GM12878 (cell line): Measurements from ENCODE around the gene MYO15A. TPM values are rescaled to one million over a fixed set of nuclear protein-coding genes. Genes with fewer than 3 reads are reported as not detected.

Experiments used
- ATAC-seq: fragments of 200-7000 bp; cut with Tn5 transposase; 3 replicates; pipeline ENCODE4 v1.9.1; 2020; ENCODE audit warnings: mild to moderate bottlenecking, moderate library complexity
- BruUV-seq: library from RNA; stranded (reverse); fragments of 400-500 nt; replicated peaks from 2 replicates; lab custom pipeline; 2021; lab: Mats Ljungman, UMichigan
- CTCF ChIA-PET: fragments of 300-600 bp; sonication (Branson Sonifier 250); formaldehyde crosslinking; extraction: SDS; loops from one replicate; lab custom pipeline; 2021; ENCODE audit warnings: inconsistent platforms; lab: Yijun Ruan, JAX
- POLR2A ChIA-PET: fragments of 350-600 bp; formaldehyde crosslinking; extraction: SDS; loops from one replicate; lab custom pipeline; 2021; ENCODE audit warnings: inconsistent platforms; lab: Charles Lee
- RAD21 ChIA-PET: fragments of 300-600 bp; sonication (Branson Sonifier 250); formaldehyde crosslinking; loops from one replicate; lab custom pipeline; 2023; ENCODE audit warnings: antibody characterized with exemption; ENCODE audit not compliant: unreplicated experiment; lab: Charles Lee
- SMC1A ChIA-PET: fragments of 300-600 bp; sonication (Branson Sonifier 250); formaldehyde crosslinking; loops from one replicate; lab custom pipeline; 2023; ENCODE audit not compliant: unreplicated experiment, uncharacterized antibody; lab: Charles Lee
- DNase-seq: peaks from one replicate; pipeline ENCODE4 v3.0.0-alpha.2; 2011; ENCODE audit warnings: low read depth, low spot score
- FAIRE-seq: peaks from 3 replicates; lab custom pipeline; 2011; peaks lifted over from hg19 to GRCh38; lab: Jason Lieb, UNC
- H2AFZ ChIP-seq: 2 replicates; pipeline ENCODE4 v1.6.0; 2011; ENCODE audit warnings: low read depth, low read length, control low read depth; ENCODE audit not compliant: control insufficient read depth
- H3K27ac ChIP-seq: 2 replicates; pipeline ENCODE4 v1.5.1; 2011; ENCODE audit warnings: control low read depth; ENCODE audit not compliant: control insufficient read depth, insufficient read depth
- H3K27me3 ChIP-seq, 2 experiments: replicated peaks in 1 of 2; 2 replicates each; pipeline versions ENCODE4 v1.6.0 to v1.6.1; 2011; ENCODE audit warnings: low read length in 1 of 2; ENCODE audit not compliant: control insufficient read depth in 2 of 2, insufficient read depth in 2 of 2
- H3K36me3 ChIP-seq, 2 experiments: 2 replicates each; pipeline ENCODE4 v1.5.1; 2011; ENCODE audit warnings: low read length in 1 of 2; ENCODE audit not compliant: control insufficient read depth in 2 of 2, insufficient read depth in 2 of 2
- H3K4me1 ChIP-seq: 2 replicates; pipeline ENCODE4 v1.6.1; 2011; ENCODE audit warnings: mild to moderate bottlenecking, low read length, moderate library complexity, mixed read lengths; ENCODE audit not compliant: control insufficient read depth, insufficient read depth
- H3K4me2 ChIP-seq: 2 replicates; pipeline ENCODE4 v1.6.0; 2011; ENCODE audit warnings: control low read depth; ENCODE audit not compliant: control insufficient read depth, insufficient read depth
- H3K4me3 ChIP-seq: fragments of 200-600 bp; sonication (generic); 2 replicates; pipeline ENCODE4 v1.5.1; 2016
- H3K79me2 ChIP-seq: 2 replicates; pipeline ENCODE4 v1.6.0; 2011; ENCODE audit warnings: low read length; ENCODE audit not compliant: control insufficient read depth, insufficient read depth
- H3K9ac ChIP-seq: 2 replicates; pipeline ENCODE4 v1.8.0; 2011; ENCODE audit warnings: low read length, control low read depth, mixed read lengths; ENCODE audit not compliant: control insufficient read depth, insufficient read depth
- H3K9me3 ChIP-seq: replicated peaks from 3 replicates; pipeline ENCODE4 v1.5.1; 2011; ENCODE audit warnings: mild to moderate bottlenecking, low read length; ENCODE audit not compliant: control insufficient read depth, insufficient read depth
- H4K20me1 ChIP-seq: 2 replicates; pipeline ENCODE4 v1.6.0; 2011; ENCODE audit not compliant: control insufficient read depth, insufficient read depth
- CBX5 ChIP-seq: sonication (generic); IDR thresholded peaks from 2 replicates; pipeline ENCODE4 v1.6.1; 2016; ENCODE audit warnings: low read depth, moderate library complexity, mild to moderate bottlenecking, inconsistent platforms
- NBN ChIP-seq: fragments of 450-650 bp; IDR thresholded peaks from 2 replicates; pipeline ENCODE4 v1.6.1; 2016
- NFIC ChIP-seq: IDR thresholded peaks from 2 replicates; pipeline ENCODE4 v1.6.1; 2012; ENCODE audit warnings: low read depth, mild to moderate bottlenecking, inconsistent platforms, low read length, moderate library complexity
- NFYA ChIP-seq: IDR thresholded peaks from 2 replicates; pipeline ENCODE4 v1.6.1; 2011; ENCODE audit warnings: low read depth, mild to moderate bottlenecking, low read length, improper control_type of control experiment, borderline replicate concordance
- RAD21 ChIP-seq: IDR thresholded peaks from 2 replicates; pipeline ENCODE4 v1.6.1; 2011; ENCODE audit warnings: mild to moderate bottlenecking, low read depth, low read length, moderate library complexity; ENCODE audit not compliant: insufficient read depth
- WRNIP1 ChIP-seq: IDR thresholded peaks from 2 replicates; pipeline ENCODE4 v1.6.1; 2011; ENCODE audit warnings: low read depth, low read length, improper control_type of control experiment, borderline replicate concordance
- WGBS: methylation state at CpG from one replicate; pipeline ENCODE4 v1.1.6; 2016; ENCODE audit warnings: low lambda C conversion rate; ENCODE audit not compliant: insufficient replicate concordance, insufficient coverage; ENCODE audit errors: missing lambda C conversion rate; 5-methylcytosine and 5-hydroxymethylcytosine counted together
- in situ Hi-C: fragments of 300-500 bp; cut with MboI; formaldehyde crosslinking; loops from 9 replicates; pipeline ENCODE4 v1.14.3; 2018; ENCODE audit warnings: mixed read lengths
- intact Hi-C: fragments of 100-400 bp; cut with micrococcal nuclease; formaldehyde crosslinking; loops from one replicate; pipeline ENCODE4 v1.14.2; 2022; ENCODE audit not compliant: unreplicated experiment
- polyA plus RNA-seq, 11 experiments: library from polyadenylated mRNA; depleted of rRNA in 4 of 11; unstranded in 6 of 11; stranded (reverse) in 5 of 11; fragments of >200 nt; fragmentation: Nextera tagmentation in 4 of 11; fragmentation: Illumina TruSeq in 1 of 11; extraction: Ambion mirVana in 4 of 11; extraction: Trizol in 1 of 11; gene quantifications; 1 replicate in 1 of 11; 2 replicates in 10 of 11; pipeline versions ENCODE4 v1.2.1 to v1.2.3, GENCODE V29; 2011 to 2016; ENCODE audit warnings: inconsistent platforms in 2 of 11, missing spikeins in 2 of 11, low read depth in 1 of 11
- total RNA-seq, 4 experiments: library from RNA; depleted of rRNA in 3 of 4; stranded (reverse); fragments of >200 nt in 3 of 4; fragmentation: Illumina TruSeq in 1 of 4; extraction: Trizol in 1 of 4; gene quantifications; 2 replicates each; pipeline versions ENCODE4 v1.2.1 to v1.2.3, GENCODE V29; 2013 to 2021
- TF ChIP-seq, protein P1 (sequence below): IDR thresholded peaks from 2 replicates; pipeline ENCODE4 v1.6.1; 2011; ENCODE audit warnings: low read depth, mild to moderate bottlenecking, low read length, moderate library complexity, borderline replicate concordance; ENCODE audit errors: extremely low read depth
- TF ChIP-seq, protein P2 (sequence below): fragments of 150-350 bp; IDR thresholded peaks from 2 replicates; pipeline ENCODE4 v1.6.1; 2016; ENCODE audit warnings: low read depth, low read length

The MYO15A gene
- total and polyA plus RNA-seq, 10 of the 15 experiments (the other 5 are each of a cell fraction or from before 2014, with no cell fraction given): 0.03 to 0.77 (median 0.21) TPM; not detected in 4

DNA sequence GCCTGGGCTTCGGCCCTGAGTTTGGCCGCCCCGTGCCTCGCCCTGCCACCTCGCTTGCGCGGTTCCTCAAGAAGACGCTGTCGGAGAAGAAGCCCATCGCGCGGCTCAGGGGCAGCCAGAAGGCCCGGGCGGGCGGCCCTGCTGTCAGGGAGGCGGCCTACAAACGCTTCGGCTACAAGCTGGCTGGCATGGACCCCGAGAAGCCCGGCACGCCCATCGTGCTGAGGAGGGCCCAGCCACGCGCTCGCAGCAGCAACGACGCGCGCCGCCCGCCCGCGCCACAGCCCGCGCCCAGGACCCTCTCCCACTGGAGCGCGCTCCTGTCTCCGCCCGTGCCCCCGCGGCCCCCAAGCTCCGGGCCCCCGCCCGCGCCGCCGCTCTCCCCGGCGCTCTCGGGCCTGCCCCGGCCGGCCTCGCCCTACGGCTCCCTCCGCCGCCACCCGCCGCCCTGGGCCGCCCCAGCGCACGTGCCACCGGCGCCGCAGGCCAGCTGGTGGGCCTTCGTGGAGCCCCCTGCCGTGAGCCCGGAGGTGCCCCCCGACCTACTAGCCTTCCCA, 12.0 kb downstream of the MYO15A start:
- no peak for DNase-seq
- Histone ChIP-seq H3K4me1 (no peaks in the 10 kb centered on the region), H2AFZ (no peak overlapping the region), H3K36me3 (no peaks in the 10 kb centered on the region), H3K79me2 (no peaks in the 10 kb centered on the region), H3K27ac (no peak overlapping the region), H3K4me2 (no peak overlapping the region), H3K4me3 (no peak overlapping the region), H3K9ac (no peak overlapping the region), H3K27me3 (no peaks in the 10 kb centered on the region; a peak in 1 of 4 replicates), H4K20me1 (no peaks in the 10 kb centered on the region), H3K9me3 (peaks cover 1% of the 10 kb centered on the region; the same call in 1 of the 3 replicates)
- ChIA-PET POLR2A (no interaction called here), RAD21 (no interaction called here), SMC1A (no interaction called here), CTCF (no interaction called here)
- in situ Hi-C loops (no loop called here), intact Hi-C loops (no loop called here)
- WGBS: 84% methylated on average over 37 of the region's 68 CpGs
- TF ChIP-seq NFIC (no peak), NBN (no peak), NFYA (no peak), RAD21 (no peak), WRNIP1 (no peak), CBX5 (no peak)
- TF ChIP-seq, protein P1, sequence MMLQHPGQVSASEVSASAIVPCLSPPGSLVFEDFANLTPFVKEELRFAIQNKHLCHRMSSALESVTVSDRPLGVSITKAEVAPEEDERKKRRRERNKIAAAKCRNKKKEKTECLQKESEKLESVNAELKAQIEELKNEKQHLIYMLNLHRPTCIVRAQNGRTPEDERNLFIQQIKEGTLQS: no peak
- TF ChIP-seq, protein P2, sequence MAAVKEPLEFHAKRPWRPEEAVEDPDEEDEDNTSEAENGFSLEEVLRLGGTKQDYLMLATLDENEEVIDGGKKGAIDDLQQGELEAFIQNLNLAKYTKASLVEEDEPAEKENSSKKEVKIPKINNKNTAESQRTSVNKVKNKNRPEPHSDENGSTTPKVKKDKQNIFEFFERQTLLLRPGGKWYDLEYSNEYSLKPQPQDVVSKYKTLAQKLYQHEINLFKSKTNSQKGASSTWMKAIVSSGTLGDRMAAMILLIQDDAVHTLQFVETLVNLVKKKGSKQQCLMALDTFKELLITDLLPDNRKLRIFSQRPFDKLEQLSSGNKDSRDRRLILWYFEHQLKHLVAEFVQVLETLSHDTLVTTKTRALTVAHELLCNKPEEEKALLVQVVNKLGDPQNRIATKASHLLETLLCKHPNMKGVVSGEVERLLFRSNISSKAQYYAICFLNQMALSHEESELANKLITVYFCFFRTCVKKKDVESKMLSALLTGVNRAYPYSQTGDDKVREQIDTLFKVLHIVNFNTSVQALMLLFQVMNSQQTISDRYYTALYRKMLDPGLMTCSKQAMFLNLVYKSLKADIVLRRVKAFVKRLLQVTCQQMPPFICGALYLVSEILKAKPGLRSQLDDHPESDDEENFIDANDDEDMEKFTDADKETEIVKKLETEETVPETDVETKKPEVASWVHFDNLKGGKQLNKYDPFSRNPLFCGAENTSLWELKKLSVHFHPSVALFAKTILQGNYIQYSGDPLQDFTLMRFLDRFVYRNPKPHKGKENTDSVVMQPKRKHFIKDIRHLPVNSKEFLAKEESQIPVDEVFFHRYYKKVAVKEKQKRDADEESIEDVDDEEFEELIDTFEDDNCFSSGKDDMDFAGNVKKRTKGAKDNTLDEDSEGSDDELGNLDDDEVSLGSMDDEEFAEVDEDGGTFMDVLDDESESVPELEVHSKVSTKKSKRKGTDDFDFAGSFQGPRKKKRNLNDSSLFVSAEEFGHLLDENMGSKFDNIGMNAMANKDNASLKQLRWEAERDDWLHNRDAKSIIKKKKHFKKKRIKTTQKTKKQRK: no peak
- no peak for FAIRE-seq
- BruUV-seq: no TSS peak
- ATAC-seq: no peak
